DOHH2 (cell line): ENCODE results near the gene TRIM5.

Source experiments
- H3F3A ChIP-seq: fragments of 200-600 bp; sonication (generic), shearing (Covaris generic); 2 replicates; pipeline ENCODE4 v1.6.0; 2016; ENCODE audit warnings: antibody characterized with exemption, mild to moderate bottlenecking; ENCODE audit not compliant: control insufficient read depth, insufficient read depth
- H3K27ac ChIP-seq: fragments of 200-600 bp; sonication (generic); 2 replicates; pipeline ENCODE4 v1.5.1; 2014; ENCODE audit warnings: low read depth, mild to moderate bottlenecking, low read length, moderate library complexity
- H3K27me3 ChIP-seq: fragments of 200-600 bp; sonication (generic); 2 replicates; pipeline ENCODE4 v1.6.1; 2014; ENCODE audit warnings: mild to moderate bottlenecking, low read length, mixed read lengths; ENCODE audit not compliant: control insufficient read depth
- H3K36me3 ChIP-seq: fragments of 200-600 bp; sonication (generic); 2 replicates; pipeline ENCODE4 v1.6.1; 2014; ENCODE audit warnings: mild to moderate bottlenecking, low read length, moderate library complexity, mixed read lengths; ENCODE audit not compliant: control insufficient read depth
- H3K4me1 ChIP-seq: fragments of 200-600 bp; sonication (generic); 2 replicates; pipeline ENCODE4 v1.6.1; 2014; ENCODE audit warnings: mild to moderate bottlenecking, low read length, mixed read lengths; ENCODE audit not compliant: control insufficient read depth
- H3K4me2 ChIP-seq: fragments of 200-600 bp; sonication (generic); 2 replicates; pipeline ENCODE4 v1.6.0; 2014; ENCODE audit warnings: mild to moderate bottlenecking, low read length, moderate library complexity
- H3K4me3 ChIP-seq: fragments of 200-600 bp; sonication (generic); 2 replicates; pipeline ENCODE4 v1.5.1; 2014; ENCODE audit warnings: mild to moderate bottlenecking, low read length, mixed read lengths
- H3K79me2 ChIP-seq: fragments of 200-600 bp; sonication (generic); 2 replicates; pipeline ENCODE4 v1.6.1; 2014; ENCODE audit warnings: mild to moderate bottlenecking, low read length, mixed read lengths; ENCODE audit not compliant: control insufficient read depth
- H3K9me2 ChIP-seq: fragments of 200-600 bp; sonication (generic); replicated peaks from 2 replicates; pipeline ENCODE4 v1.6.1; 2014; ENCODE audit warnings: mild to moderate bottlenecking, low read length, mixed read lengths; ENCODE audit not compliant: control insufficient read depth
- H3K9me3 ChIP-seq: fragments of 200-600 bp; sonication (generic); 2 replicates; pipeline ENCODE4 v1.6.1; 2014; ENCODE audit warnings: antibody characterized with exemption, low read length, mixed read lengths; ENCODE audit not compliant: control insufficient read depth, insufficient read depth
- H4K20me1 ChIP-seq: fragments of 200-600 bp; sonication (generic); 2 replicates; pipeline ENCODE4 v1.6.0; 2014; ENCODE audit warnings: low read depth, mild to moderate bottlenecking, antibody characterized with exemption, low read length, moderate library complexity; ENCODE audit not compliant: control insufficient read depth, insufficient read depth
- CTCF ChIP-seq: fragments of 200-600 bp; sonication (generic); IDR thresholded peaks from one replicate; pipeline ENCODE4 v1.5.1; 2014; ENCODE audit warnings: antibody characterized with exemption, mild to moderate bottlenecking, low read depth, low read length; ENCODE audit not compliant: poor library complexity, severe bottlenecking
- EZH2phosphoT487 ChIP-seq: fragments of 200-600 bp; sonication (generic); IDR thresholded peaks from 2 replicates; pipeline ENCODE4 v1.6.1; 2017; ENCODE audit warnings: borderline replicate concordance, mild to moderate bottlenecking, antibody characterized with exemption, low read length, moderate library complexity, mixed read lengths

The TRIM5 gene

DNA sequence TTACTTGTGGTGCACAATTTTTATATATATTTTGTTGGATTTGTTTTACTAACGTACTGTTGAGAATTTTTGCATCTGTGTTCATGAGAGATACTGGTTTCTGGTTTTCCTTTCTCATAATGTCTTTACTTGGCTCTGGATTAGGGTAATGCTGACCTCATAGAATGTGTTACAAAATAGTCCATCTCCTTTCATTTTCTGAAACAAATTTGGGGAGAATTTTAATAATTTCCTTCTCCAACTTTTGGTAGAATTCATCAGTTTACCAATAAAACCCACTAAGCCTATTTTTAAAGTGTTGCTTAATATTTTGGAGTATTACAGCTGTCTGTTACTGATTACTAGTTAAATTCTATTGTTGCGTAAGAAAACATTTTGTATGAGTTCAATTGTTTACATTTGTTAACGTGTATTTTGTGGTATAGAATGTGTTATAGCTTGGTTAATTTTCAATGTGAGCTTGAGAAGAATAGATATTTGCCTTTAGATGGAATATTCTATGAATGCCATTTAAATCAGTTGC lies 16.2 kb upstream of the TRIM5 start:
- H3K79me2 ChIP-seq: no peaks in the 10 kb centered on the region

GRCh38 chr11:5700421-5701054 lies 15.7 kb upstream of the TRIM5 start:
- H3K4me1 ChIP-seq: peaks cover 13% of the 10 kb centered on the region
- peaks cover 28% of the 10 kb centered on the region for H3K36me3 ChIP-seq
- H3K9me3 ChIP-seq: no peaks in the 10 kb centered on the region
- TF ChIP-seq EZH2phosphoT487: no peak
- TF ChIP-seq CTCF: no peak
- H3F3A ChIP-seq: no peaks in the 10 kb centered on the region
- no peak overlapping the region for H3K4me2 ChIP-seq
- H3K4me3 ChIP-seq: no peak overlapping the region
- no peaks in the 10 kb centered on the region for H3K79me2 ChIP-seq
- no peak overlapping the region for H3K27ac ChIP-seq
- H4K20me1 ChIP-seq: no peaks in the 10 kb centered on the region
- H3K9me2 ChIP-seq: no peaks in the 10 kb centered on the region
- H3K27me3 ChIP-seq: no peaks in the 10 kb centered on the region

More for the DNA sequence above, 16.2 kb upstream of the TRIM5 start:
- H3K27ac ChIP-seq: no peak overlapping the region
- no peaks in the 10 kb centered on the region for H3K27me3 ChIP-seq
- no peaks in the 10 kb centered on the region for H4K20me1 ChIP-seq
- no peaks in the 10 kb centered on the region for H3K9me3 ChIP-seq
- no peaks in the 10 kb centered on the region for H3F3A ChIP-seq
- H3K4me1 ChIP-seq: peaks cover 13% of the 10 kb centered on the region
- H3K36me3 ChIP-seq: peaks cover 28% of the 10 kb centered on the region
- H3K4me2 ChIP-seq: no peak overlapping the region
- TF ChIP-seq CTCF: no peak
- no peak for TF ChIP-seq EZH2phosphoT487
- no peaks in the 10 kb centered on the region for H3K9me2 ChIP-seq
- H3K4me3 ChIP-seq: no peak overlapping the region

DNA sequence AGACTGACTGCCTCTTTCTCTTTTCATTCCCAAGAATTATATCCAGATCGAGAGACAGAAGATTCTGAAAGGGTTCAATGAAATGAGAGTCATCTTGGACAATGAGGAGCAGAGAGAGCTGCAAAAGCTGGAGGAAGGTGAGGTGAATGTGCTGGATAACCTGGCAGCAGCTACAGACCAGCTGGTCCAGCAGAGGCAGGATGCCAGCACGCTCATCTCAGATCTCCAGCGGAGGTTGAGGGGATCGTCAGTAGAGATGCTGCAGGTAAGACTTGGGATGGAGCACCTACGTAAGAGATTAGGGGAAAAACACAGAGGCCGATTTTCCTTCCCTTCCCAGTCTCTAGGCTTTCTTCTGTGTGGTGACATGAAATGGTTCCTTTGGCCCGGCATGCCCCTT lies 13.4 kb upstream of the TRIM5 start:
- Histone ChIP-seq H3K27me3 (no peaks in the 10 kb centered on the region), H3K9me3 (no peaks in the 10 kb centered on the region), H3F3A (no peaks in the 10 kb centered on the region), H3K4me3 (no peak overlapping the region), H3K4me1 (peaks cover 7% of the 10 kb centered on the region; the same call in 1 of the 2 replicates), H3K9me2 (no peaks in the 10 kb centered on the region), H3K79me2 (0 out of 2 replicates have a peak, but pooled peaks cover 2% of the 10 kb centered on the region), H3K27ac (no peak overlapping the region), H4K20me1 (no peaks in the 10 kb centered on the region), H3K4me2 (no peak overlapping the region), H3K36me3 (peaks cover 24% of the 10 kb centered on the region)
- TF ChIP-seq EZH2phosphoT487 (no peak), CTCF (no peak)
